SK-N-SH treated with all-trans-retinoic acid at 6 μM for 48 hours (cell line): ENCODE measurements around the gene GRIP1.

Source experiments
- ARNTL ChIP-seq: fragments of 450-650 bp; formaldehyde crosslinking; IDR thresholded peaks from 2 replicates; pipeline ENCODE4 v1.5.0; 2020; ENCODE audit warnings: low read depth, mild to moderate bottlenecking, moderate library complexity, borderline replicate concordance
- CREB5 ChIP-seq: fragments of 250-450 bp; sonication (Bioruptor Pico); IDR thresholded peaks from 2 replicates; pipeline ENCODE4 v1.5.1; 2020; ENCODE audit warnings: low read depth, mild to moderate bottlenecking, moderate library complexity
- CSDC2 ChIP-seq: fragments of 250-450 bp; sonication (Bioruptor Pico); IDR thresholded peaks from 2 replicates; pipeline ENCODE4 v1.5.0; 2020; ENCODE audit warnings: mild to moderate bottlenecking, moderate library complexity
- ESRRG ChIP-seq: fragments of 250-450 bp; sonication (Bioruptor Pico); IDR thresholded peaks from 2 replicates; pipeline ENCODE4 v1.6.1; 2021; ENCODE audit warnings: mild to moderate bottlenecking
- OSR1 ChIP-seq: fragments of 250-450 bp; sonication (Bioruptor Pico); IDR thresholded peaks from 2 replicates; pipeline ENCODE4 v1.8.0; 2022; ENCODE audit warnings: moderate library complexity, mild to moderate bottlenecking, inconsistent platforms
- RARB ChIP-seq: fragments of 250-450 bp; sonication (Bioruptor Pico); IDR thresholded peaks from 2 replicates; pipeline ENCODE4 v1.8.0; 2021; ENCODE audit warnings: mild to moderate bottlenecking, moderate library complexity
- ZC3H10 ChIP-seq: fragments of 250-450 bp; sonication (Bioruptor Pico); IDR thresholded peaks from 2 replicates; pipeline ENCODE4 v1.5.1; 2021; ENCODE audit warnings: mild to moderate bottlenecking, moderate library complexity
- ZFP3 ChIP-seq: fragments of 250-450 bp; sonication (Bioruptor Pico); IDR thresholded peaks from 2 replicates; pipeline ENCODE4 v1.5.0; 2020; ENCODE audit warnings: mild to moderate bottlenecking, moderate library complexity
- ZNF565 ChIP-seq: fragments of 450-650 bp; formaldehyde crosslinking; conservative IDR thresholded peaks from 2 replicates; pipeline ENCODE4 v1.5.0; 2020; ENCODE audit warnings: low read depth, mild to moderate bottlenecking, moderate library complexity

- TF ChIP-seq RARB (CRISPR knock-in tag) (no peak), ARNTL (CRISPR knock-in tag) (no peak), ZFP3 (no peak), CSDC2 (CRISPR knock-in tag) (no peak), OSR1 (CRISPR knock-in tag) (no peak), CREB5 (CRISPR knock-in tag) (no peak), ZNF565 (CRISPR knock-in tag) (no peak), ESRRG (no peak), ZC3H10 (CRISPR knock-in tag) (no peak)
Measured at GRCh38 chr12:66572845-66573244, 106.0 kb downstream of the GRIP1 start.
